ENCODE data around the gene CDC45.
A peak's percentile ranks its signal among the peaks of the same experiment; 100 is the strongest.

The CDC45 gene

DNA sequence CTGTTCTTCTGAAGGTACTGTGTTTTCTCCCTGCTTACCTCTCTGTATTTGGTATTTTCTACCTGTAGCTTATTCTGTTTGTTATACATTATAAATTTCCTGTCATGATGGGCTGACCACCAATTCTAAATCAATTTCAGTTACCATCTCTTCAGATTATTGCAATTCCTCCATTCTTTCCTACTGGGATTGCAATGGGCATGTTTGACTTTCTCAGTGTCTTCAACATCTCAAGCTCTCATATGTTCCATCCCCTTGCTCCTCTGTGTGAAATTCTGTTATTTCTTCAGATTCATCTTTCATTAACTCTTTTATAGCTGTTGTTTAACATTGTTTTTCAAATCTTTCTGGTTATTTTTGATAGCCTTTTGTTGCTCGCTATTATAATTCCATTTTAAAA is 16.7 kb upstream of the CDC45 start:
- POLR2A ChIA-PET: interaction anchor here (1.5 kb wide), 1 partner anchor 17 kb away, joined by 3 read pairs; the partner anchor contains the start of gene CDC45
- H3K27ac ChIP-seq (ENCODE audit: extremely low read depth, low read depth, low read length): no peak overlapping the region
- CTCF ChIA-PET: interaction anchor here (0.6 to 5.8 kb wide), 4 partner anchors 9 to 17 kb away, joined by 3 to 27 read pairs (median 6); partner anchors contain the start of gene UFD1
- no peak for TF ChIP-seq ZNF843 (tag by site-specific recombination; IDR thresholded peaks at IDR 0.05)
- no peak for TF ChIP-seq HOXA7 (CRISPR knock-in tag; IDR thresholded peaks at IDR 0.05; ENCODE audit: borderline replicate concordance)
- peaks cover 14 to 96% of the 10 kb centered on the region in 2 experiments; a peak in 2 of 3 replicates for H3K36me3 ChIP-seq (ENCODE audit: control insufficient read depth in 2 of 2, insufficient read depth in 1 of 2, low read length in 2 of 2)
- H3K4me1 ChIP-seq (ENCODE audit: control insufficient read depth, insufficient read depth, low read length): no peaks in the 10 kb centered on the region
- no peak overlapping the region for H3K4me3 ChIP-seq (ENCODE audit: low read depth, low read length)
- no peaks in the 10 kb centered on the region for H3K9me3 ChIP-seq (ENCODE audit: control insufficient read depth, insufficient read depth, low read depth, low read length)

DNA sequence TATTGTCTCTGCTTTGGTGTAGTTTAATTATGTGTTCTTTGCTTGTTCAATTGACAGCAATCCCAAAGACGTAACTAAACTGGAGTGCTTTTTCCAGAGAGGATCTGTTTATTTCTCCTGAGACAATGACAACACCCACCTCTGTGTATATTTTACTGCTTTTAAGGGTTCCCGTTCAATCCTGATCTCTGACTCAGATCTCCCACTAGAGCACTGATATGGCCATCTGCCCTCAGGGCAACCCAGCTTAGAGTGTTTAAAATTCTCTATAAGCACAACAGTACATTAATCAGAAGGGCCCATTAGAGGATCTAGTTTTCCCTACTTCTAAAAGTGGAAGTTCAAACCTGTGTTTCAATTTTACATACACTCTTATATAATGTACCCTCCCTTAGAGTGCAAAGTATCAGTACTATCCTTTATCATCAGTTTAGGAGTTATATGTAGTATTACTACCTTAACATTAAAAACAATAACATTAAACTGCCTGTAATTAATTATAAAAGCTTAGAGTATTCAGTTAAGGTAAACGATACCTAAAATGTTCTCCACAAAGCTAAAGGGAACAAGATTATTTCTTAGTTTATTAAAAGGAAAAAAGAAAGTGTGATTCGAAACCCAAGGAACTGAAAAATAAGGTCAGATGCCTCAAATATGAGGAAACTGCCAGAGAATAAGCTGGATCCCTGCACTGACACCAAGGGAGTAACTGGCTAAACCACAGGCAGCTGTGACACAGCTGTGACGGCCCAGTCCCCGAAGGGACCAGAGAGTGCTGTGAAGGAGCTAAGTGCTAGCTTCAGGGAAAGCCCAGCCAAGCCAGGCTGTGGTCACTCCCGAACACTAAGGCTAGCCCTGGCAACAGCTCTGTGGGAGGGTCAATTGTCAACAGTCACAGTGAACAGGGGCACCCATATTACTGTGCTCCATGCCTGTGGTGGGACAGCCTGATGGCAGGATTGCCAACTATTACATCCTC is 15.9 kb upstream of the CDC45 start:
- ChIA-PET POLR2A (interaction anchor here (1.5 to 1.7 kb wide), 2 partner anchors 16 kb away, joined by 3 to 7 read pairs; partner anchors contain the start of gene CDC45), CTCF (interaction anchor here (0.7 to 5.8 kb wide), 5 partner anchors 10 to 290 kb away, joined by 3 to 27 read pairs (median 3); partner anchors contain the start of gene UFD1)
- no peaks in the 10 kb centered on the region for H3K4me1 ChIP-seq (ENCODE audit: control insufficient read depth, insufficient read depth, low read length)
- no peak overlapping the region for H3K4me3 ChIP-seq (ENCODE audit: low read depth, low read length)
- no peak overlapping the region for H3K27ac ChIP-seq (ENCODE audit: extremely low read depth, low read depth, low read length)
- peak; percentile 67; the same call in 1 of the 2 replicates for TF ChIP-seq ZSCAN30 (tag by site-specific recombination; IDR thresholded peaks at IDR 0.05)
- TF ChIP-seq, protein P1, sequence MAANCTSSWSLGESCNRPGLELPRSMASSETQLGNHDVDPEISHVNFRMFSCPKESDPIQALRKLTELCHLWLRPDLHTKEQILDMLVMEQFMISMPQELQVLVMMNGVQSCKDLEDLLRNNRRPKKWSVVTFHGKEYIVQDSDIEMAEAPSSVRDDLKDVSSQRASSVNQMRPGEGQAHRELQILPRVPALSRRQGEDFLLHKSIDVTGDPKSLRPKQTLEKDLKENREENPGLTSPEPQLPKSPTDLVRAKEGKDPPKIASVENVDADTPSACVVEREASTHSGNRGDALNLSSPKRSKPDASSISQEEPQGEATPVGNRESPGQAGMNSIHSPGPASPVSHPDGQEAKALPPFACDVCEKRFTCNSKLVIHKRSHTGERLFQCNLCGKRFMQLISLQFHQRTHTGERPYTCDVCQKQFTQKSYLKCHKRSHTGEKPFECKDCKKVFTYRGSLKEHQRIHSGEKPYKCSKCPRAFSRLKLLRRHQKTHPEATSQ (tag by site-specific recombination; IDR thresholded peaks at IDR 0.05): no peak
- no peaks in the 10 kb centered on the region for H3K9me3 ChIP-seq (ENCODE audit: control insufficient read depth, insufficient read depth, low read depth, low read length)
- H3K36me3 ChIP-seq (ENCODE audit: control insufficient read depth in 2 of 2, insufficient read depth in 1 of 2, low read length in 2 of 2): peaks cover 14 to 96% of the 10 kb centered on the region in 2 experiments; a peak in 2 of 3 replicates

DNA sequence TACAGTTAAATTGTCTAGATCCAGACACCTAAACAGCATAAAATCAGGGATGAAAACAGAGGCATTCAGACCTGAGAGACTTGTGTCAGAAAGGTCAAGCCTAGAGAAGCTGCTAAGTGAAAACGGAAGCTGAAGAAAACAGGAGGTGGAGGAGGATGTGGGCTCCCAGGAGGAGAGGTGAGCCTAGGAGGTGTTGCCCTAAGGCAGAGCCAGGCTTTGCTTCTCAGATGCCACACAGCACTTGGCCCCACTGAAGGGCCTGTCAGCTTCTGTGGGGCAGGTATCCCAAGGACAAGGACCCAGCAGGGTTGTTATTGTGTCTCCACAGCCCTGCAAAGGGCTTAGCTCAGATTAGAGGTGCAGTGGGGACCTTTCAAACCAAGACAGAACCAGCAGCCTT is 15.2 kb upstream of the CDC45 start:
- Histone ChIP-seq H3K36me3 (ENCODE audit: control insufficient read depth in 2 of 2, insufficient read depth in 1 of 2, low read length in 2 of 2) (peaks cover 14 to 97% of the 10 kb centered on the region in 2 experiments; a peak in 2 of 3 replicates), H3K4me1 (ENCODE audit: control insufficient read depth, insufficient read depth, low read length) (no peaks in the 10 kb centered on the region), H3K9me3 (ENCODE audit: control insufficient read depth, insufficient read depth, low read depth, low read length) (no peaks in the 10 kb centered on the region), H3K27ac (ENCODE audit: extremely low read depth, low read depth, low read length) (no peak overlapping the region), H3K4me3 (ENCODE audit: low read depth, low read length) (no peak overlapping the region)
- no peak for TF ChIP-seq ZNF169 (tag by site-specific recombination; IDR thresholded peaks at IDR 0.05)
- TF ChIP-seq ZBTB20 (tag by site-specific recombination; IDR thresholded peaks at IDR 0.05): no peak
- no peak for TF ChIP-seq ZEB2 (tag by site-specific recombination; IDR thresholded peaks at IDR 0.05)
- no peak for TF ChIP-seq ZFP69B (tag by site-specific recombination; IDR thresholded peaks at IDR 0.05)
- TF ChIP-seq ZFP41 (tag by site-specific recombination; IDR thresholded peaks at IDR 0.05; ENCODE audit: borderline replicate concordance): no peak
- TF ChIP-seq, protein P2, sequence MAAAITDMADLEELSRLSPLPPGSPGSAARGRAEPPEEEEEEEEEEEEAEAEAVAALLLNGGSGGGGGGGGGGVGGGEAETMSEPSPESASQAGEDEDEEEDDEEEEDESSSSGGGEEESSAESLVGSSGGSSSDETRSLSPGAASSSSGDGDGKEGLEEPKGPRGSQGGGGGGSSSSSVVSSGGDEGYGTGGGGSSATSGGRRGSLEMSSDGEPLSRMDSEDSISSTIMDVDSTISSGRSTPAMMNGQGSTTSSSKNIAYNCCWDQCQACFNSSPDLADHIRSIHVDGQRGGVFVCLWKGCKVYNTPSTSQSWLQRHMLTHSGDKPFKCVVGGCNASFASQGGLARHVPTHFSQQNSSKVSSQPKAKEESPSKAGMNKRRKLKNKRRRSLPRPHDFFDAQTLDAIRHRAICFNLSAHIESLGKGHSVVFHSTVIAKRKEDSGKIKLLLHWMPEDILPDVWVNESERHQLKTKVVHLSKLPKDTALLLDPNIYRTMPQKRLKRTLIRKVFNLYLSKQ (tag by site-specific recombination; IDR thresholded peaks at IDR 0.05; ENCODE audit: borderline replicate concordance): no peak
- TF ChIP-seq ZNF792 (tag by site-specific recombination; IDR thresholded peaks at IDR 0.05): no peak
- ChIA-PET POLR2A (interaction anchor here (1.7 kb wide), 1 partner anchor 15 kb away, joined by 7 read pairs; the partner anchor contains the start of gene CDC45), CTCF (interaction anchor here (1.0 to 5.8 kb wide), 3 partner anchors 10 to 165 kb away, joined by 3 to 27 read pairs (median 8); partner anchors contain the start of gene UFD1)

DNA sequence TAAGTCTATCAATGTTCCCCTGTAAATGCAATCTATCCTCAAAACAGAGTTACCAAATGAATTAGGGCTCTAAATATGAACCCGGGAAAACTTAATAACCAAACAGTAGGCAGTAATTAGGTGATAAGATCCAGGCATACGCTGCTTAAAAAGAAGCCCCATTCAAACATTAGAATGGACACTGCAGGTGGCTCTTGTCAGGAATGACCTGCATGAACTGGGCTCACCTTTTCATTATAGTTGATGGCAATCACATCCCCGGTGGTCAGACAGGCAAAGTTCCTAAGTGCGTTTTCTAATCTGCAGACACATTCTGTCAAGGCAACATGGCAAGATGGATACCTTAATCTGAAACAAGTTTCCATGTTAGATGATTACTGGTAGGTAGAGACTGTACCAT is 14.7 kb upstream of the CDC45 start:
- H3K4me1 ChIP-seq (ENCODE audit: control insufficient read depth, insufficient read depth, low read length): no peaks in the 10 kb centered on the region
- ChIA-PET CTCF (interaction anchor here (0.7 to 5.8 kb wide), 4 partner anchors 9 to 511 kb away, joined by 3 to 27 read pairs (median 3); no protein-coding TSS in a partner anchor), POLR2A (interaction anchor here (1.7 kb wide), 1 partner anchor 15 kb away, joined by 7 read pairs; the partner anchor contains the start of gene CDC45)
- peaks cover 14 to 97% of the 10 kb centered on the region in 2 experiments; a peak in 2 of 3 replicates for H3K36me3 ChIP-seq (ENCODE audit: control insufficient read depth in 2 of 2, insufficient read depth in 1 of 2, low read length in 2 of 2)
- no peak overlapping the region for H3K4me3 ChIP-seq (ENCODE audit: low read depth, low read length)
- no peak overlapping the region for H3K27ac ChIP-seq (ENCODE audit: extremely low read depth, low read depth, low read length)
- no peaks in the 10 kb centered on the region for H3K9me3 ChIP-seq (ENCODE audit: control insufficient read depth, insufficient read depth, low read depth, low read length)
- TF ChIP-seq IKZF3 (tag by site-specific recombination; IDR thresholded peaks at IDR 0.05) (no peak), ZNF792 (tag by site-specific recombination; IDR thresholded peaks at IDR 0.05) (no peak), ZBTB48 (tag by site-specific recombination; IDR thresholded peaks at IDR 0.05) (no peak), GFI1B (tag by site-specific recombination; IDR thresholded peaks at IDR 0.05) (no peak)
- TF ChIP-seq, protein P3, sequence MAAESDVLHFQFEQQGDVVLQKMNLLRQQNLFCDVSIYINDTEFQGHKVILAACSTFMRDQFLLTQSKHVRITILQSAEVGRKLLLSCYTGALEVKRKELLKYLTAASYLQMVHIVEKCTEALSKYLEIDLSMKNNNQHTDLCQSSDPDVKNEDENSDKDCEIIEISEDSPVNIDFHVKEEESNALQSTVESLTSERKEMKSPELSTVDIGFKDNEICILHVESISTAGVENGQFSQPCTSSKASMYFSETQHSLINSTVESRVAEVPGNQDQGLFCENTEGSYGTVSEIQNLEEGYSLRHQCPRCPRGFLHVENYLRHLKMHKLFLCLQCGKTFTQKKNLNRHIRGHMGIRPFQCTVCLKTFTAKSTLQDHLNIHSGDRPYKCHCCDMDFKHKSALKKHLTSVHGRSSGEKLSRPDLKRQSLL (tag by site-specific recombination; IDR thresholded peaks at IDR 0.05): no peak
- TF ChIP-seq, protein P4, sequence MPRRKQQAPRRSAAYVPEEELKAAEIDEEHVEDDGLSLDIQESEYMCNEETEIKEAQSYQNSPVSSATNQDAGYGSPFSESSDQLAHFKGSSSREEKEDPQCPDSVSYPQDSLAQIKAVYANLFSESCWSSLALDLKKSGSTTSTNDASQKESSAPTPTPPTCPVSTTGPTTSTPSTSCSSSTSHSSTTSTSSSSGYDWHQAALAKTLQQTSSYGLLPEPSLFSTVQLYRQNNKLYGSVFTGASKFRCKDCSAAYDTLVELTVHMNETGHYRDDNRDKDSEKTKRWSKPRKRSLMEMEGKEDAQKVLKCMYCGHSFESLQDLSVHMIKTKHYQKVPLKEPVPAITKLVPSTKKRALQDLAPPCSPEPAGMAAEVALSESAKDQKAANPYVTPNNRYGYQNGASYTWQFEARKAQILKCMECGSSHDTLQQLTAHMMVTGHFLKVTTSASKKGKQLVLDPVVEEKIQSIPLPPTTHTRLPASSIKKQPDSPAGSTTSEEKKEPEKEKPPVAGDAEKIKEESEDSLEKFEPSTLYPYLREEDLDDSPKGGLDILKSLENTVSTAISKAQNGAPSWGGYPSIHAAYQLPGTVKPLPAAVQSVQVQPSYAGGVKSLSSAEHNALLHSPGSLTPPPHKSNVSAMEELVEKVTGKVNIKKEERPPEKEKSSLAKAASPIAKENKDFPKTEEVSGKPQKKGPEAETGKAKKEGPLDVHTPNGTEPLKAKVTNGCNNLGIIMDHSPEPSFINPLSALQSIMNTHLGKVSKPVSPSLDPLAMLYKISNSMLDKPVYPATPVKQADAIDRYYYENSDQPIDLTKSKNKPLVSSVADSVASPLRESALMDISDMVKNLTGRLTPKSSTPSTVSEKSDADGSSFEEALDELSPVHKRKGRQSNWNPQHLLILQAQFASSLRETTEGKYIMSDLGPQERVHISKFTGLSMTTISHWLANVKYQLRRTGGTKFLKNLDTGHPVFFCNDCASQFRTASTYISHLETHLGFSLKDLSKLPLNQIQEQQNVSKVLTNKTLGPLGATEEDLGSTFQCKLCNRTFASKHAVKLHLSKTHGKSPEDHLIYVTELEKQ (tag by site-specific recombination; IDR thresholded peaks at IDR 0.05; ENCODE audit: borderline replicate concordance): no peak

Measured in HEK293 (cell line).